Fibroblast of villous mesenchyme (primary cell): ENCODE data around the gene TMEM270. TPM values are rescaled to one million over a fixed set of nuclear protein-coding genes. Genes with fewer than 3 reads are reported as not detected.

Source experiments
- DNase-seq: peaks from one replicate; pipeline ENCODE4 v3.0.0-alpha.2; 2010; ENCODE audit warnings: low read depth
- H3K4me3 ChIP-seq: 2 replicates; pipeline ENCODE4 v1.5.1; 2011; ENCODE audit warnings: low read depth, mild to moderate bottlenecking, low read length
- total RNA-seq: library from RNA; depleted of rRNA; stranded (reverse); fragments of >200 nt; gene quantifications from 2 replicates; pipeline ENCODE4 v1.2.3, GENCODE V29; 2012
- TF ChIP-seq, protein P1 (sequence below): IDR thresholded peaks from 2 replicates; pipeline ENCODE4 v1.5.1; 2012; ENCODE audit warnings: low read depth, mild to moderate bottlenecking, low read length; ENCODE audit not compliant: insufficient read depth

The TMEM270 gene
- total RNA-seq, 1 donor, result not detected

DNA sequence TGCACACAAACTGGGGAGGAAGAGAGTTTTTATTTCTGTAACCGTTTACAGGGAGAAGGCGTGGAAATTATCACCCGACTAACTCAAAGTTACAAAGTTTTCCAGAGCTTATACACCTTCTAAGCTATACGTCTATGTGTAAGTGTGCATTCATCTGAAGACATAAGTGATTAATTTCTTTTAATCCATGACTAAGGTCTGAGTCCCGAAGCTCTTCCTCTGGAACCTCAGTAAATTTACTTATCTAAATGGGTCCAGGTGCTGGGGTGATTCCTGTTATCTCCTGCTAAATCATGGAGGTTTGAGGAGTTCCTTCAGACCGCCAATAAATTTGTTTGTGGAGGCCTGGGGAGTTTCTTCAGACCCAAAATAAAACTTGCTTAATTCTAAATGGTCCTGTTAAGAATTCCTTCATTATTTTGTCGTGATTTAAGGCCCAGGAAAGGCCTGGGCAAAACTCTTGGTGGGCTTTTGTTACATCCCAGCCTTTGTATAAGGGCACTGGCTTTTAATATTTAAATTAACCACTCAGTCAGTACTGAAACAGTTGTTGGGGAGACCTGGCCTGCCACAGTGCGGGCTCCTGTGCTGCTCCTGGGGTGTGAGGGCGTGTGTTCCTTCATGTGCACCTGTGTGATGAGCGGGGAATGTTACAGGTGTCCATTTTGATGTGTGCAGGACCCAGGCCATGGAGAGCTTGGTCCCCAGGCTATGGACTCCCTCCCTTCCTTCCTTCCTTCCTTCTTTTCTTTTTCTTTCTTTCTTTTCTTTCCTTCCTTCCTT is 12.8 kb upstream of the TMEM270 start:
- DNase-seq, result no peak
- no peak overlapping the region for H3K4me3 ChIP-seq
- TF ChIP-seq, protein P1, sequence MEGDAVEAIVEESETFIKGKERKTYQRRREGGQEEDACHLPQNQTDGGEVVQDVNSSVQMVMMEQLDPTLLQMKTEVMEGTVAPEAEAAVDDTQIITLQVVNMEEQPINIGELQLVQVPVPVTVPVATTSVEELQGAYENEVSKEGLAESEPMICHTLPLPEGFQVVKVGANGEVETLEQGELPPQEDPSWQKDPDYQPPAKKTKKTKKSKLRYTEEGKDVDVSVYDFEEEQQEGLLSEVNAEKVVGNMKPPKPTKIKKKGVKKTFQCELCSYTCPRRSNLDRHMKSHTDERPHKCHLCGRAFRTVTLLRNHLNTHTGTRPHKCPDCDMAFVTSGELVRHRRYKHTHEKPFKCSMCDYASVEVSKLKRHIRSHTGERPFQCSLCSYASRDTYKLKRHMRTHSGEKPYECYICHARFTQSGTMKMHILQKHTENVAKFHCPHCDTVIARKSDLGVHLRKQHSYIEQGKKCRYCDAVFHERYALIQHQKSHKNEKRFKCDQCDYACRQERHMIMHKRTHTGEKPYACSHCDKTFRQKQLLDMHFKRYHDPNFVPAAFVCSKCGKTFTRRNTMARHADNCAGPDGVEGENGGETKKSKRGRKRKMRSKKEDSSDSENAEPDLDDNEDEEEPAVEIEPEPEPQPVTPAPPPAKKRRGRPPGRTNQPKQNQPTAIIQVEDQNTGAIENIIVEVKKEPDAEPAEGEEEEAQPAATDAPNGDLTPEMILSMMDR, result no peak

DNA sequence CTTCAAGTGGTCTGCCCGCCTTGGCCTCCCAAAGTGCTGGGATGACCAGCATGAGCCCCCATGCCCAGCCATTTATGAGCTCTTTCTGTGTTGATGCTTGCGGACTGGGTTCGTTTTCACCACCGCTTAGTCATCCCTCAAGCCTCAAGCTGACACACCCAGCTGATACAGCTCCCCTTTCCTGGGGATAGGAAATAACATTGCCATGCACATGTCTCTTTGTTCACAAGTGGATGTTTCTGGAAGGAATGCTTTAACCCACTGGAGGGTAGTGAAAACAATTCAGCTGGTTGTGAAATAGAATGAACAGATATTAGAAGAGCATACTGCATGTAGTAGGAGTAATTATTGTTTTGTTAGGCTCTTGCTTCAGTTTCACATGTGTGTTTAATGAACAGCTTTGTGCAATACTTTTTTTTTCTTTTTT is 10.2 kb upstream of the TMEM270 start:
- peak; percentile 98 for DNase-seq
- TF ChIP-seq, protein P1, result no peak
- no peak overlapping the region for H3K4me3 ChIP-seq

DNA sequence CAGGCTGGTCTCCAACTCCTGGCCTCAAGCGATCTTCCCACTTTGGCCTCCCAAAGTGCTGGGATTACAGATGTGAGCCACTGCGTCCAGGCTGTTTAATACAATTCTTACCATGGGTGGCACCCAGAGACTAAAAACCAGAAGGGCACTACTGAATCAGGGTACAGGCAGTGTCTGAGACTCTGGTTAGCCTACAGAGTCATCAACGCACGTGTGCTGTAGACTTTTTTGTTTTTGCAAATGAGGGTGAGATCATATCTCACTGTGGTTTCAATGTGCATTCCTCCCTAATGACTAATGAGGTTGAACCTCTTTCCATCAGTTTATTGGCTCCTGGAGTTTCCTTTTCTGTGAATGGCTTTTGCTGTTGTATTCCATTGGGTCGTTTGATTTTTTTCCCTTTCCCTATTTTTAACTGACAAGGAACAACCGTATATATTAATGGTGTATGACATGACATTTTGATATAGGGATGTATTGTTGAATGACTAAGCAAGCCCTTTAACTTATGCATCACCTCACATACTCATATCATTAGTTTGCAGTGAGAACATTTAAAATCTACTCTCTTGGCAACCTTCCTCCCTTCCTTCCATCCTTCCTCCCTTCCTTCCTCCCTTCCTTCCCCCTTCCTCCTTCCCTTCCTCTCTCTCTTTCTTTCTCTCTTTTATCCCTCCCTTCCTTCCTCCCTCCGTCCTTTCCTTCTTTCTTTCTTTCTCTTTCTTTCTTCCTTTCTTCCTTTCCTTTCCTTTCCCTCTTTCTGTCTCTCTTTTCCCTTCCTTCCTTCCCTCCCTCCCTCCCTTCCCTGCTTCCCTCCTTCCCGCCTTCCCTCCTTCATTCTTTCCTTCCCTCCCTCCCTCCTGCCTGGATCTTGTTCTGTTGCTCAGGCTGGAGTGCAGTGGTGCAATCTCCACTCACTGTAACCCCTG is 9.3 kb upstream of the TMEM270 start:
- DNase-seq, result peak; percentile 97
- no peak overlapping the region for H3K4me3 ChIP-seq
- TF ChIP-seq, protein P1, result no peak

DNA sequence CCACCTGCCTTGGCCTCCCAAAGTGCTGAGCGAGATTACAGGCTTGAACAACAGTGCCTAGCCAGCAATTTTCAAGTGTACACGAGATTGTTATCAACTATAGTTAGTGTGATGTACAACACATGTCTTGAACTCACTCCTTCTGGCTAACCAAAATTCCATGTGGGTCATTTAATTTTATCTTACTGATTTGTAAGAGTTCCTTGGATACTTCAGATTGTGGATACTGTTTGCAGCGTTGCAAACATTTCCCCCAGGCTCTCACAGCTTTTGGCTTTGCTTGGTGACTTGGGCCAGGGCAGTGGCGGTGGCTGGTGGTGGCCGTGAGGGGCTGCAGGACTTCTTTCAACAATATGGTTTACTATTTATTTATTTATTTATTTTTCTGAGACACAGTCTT is 8.5 kb upstream of the TMEM270 start:
- peak; percentile 57 for DNase-seq
- TF ChIP-seq, protein P1, result no peak
- no peak overlapping the region for H3K4me3 ChIP-seq

DNA sequence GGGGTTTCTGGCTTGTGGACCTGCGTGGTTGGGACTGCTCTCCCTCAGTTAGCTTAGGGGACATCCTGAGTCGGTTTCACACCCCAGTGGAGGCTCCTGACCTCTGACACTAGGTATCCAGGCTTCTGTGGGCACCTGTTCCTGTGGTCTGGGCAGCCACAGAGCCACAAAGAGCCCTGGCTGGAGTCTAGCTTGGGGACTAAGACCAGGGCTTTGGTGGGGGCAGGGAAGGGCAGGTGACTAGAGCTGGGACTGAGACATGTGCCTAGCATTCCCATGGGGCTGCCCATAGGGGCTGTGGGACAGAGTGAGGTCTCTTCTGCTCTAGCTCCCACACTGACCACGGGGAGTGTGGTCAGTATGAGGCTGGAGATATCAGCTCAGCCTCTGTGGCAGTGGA is 4.0 kb upstream of the TMEM270 start:
- TF ChIP-seq, protein P1, result no peak
- no peak for DNase-seq
- H3K4me3 ChIP-seq, result no peak overlapping the region

DNA sequence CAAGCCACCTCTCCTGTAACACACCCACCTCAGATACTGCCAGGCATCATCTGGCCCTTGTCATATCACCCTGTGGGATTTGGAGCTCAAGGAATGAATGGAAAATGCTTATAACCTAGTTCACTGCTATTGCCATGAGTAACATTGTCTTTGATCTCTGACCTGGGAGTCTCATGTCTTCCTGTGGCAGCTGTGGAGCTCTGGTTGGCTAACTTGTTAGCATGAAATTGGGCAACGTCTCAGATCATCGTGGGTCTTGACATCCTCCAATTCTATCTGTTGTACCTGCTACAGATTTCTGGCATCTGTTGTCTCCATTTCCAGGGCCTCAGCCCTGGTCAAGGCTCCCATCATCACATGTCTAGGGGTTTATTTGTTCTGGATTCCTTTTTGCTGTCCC is 2.2 kb upstream of the TMEM270 start:
- no peak overlapping the region for H3K4me3 ChIP-seq
- TF ChIP-seq, protein P1, result no peak
- DNase-seq, result no peak
